ENCODE measurements around the gene BSG. TPM values are rescaled to one million over a fixed set of nuclear protein-coding genes. Genes with fewer than 3 reads are reported as not detected.
A peak's percentile ranks its signal among the peaks of the same experiment; 100 is the strongest.

BSG gene
- total and polyA plus RNA-seq, 10 of the 15 experiments (the other 5 are each of a cell fraction or from before 2014, with no cell fraction given) = 2.8 to 297 (median 199) TPM

GRCh38 chr19:610071-610800, 37.8 kb downstream of the BSG start:
- H4K20me1 ChIP-seq (ENCODE audit: control insufficient read depth, insufficient read depth) = no peaks in the 10 kb centered on the region
- in situ Hi-C loops (cut with MboI) = no loop called here
- WGBS (ENCODE audit: insufficient coverage, insufficient replicate concordance, low lambda C conversion rate, missing lambda C conversion rate) = 31% methylated on average over 19 of the region's 38 CpGs
- peak overlapping the region; percentile 78 for H2AFZ ChIP-seq (ENCODE audit: control insufficient read depth, low read depth, low read length)
- peaks cover 8% of the 10 kb centered on the region for H3K4me1 ChIP-seq (ENCODE audit: control insufficient read depth, insufficient read depth, low read length)
- intact Hi-C loops (cut with micrococcal nuclease; ENCODE audit: unreplicated experiment) = no loop called here
- no peaks in the 10 kb centered on the region for H3K27me3 ChIP-seq (replicated peaks in 1 of 2; ENCODE audit: control insufficient read depth in 2 of 2, insufficient read depth in 2 of 2, low read length in 1 of 2)
- FAIRE-seq = no peak
- H3K36me3 ChIP-seq (ENCODE audit: control insufficient read depth in 2 of 2, insufficient read depth in 2 of 2, low read length in 1 of 2) = no peaks in the 10 kb centered on the region
- peak overlapping the region; percentile 74 for H3K4me2 ChIP-seq (ENCODE audit: control insufficient read depth, insufficient read depth)
- BruUV-seq (replicated peaks) = no TSS peak
- no peak overlapping the region; the same call in 1 of the 2 replicates for H3K4me3 ChIP-seq
- DNase-seq (ENCODE audit: low read depth, low spot score) = no peak
- H3K9ac ChIP-seq (ENCODE audit: control insufficient read depth, insufficient read depth, low read length) = peak overlapping the region; percentile 60; the same call in 1 of the 2 replicates
- POLR2A ChIA-PET = interaction anchor here (1.0 kb wide), 1 partner anchor 78 kb away, joined by 3 read pairs; the partner anchor contains the start of gene CDC34
- H3K79me2 ChIP-seq (ENCODE audit: control insufficient read depth, insufficient read depth, low read length) = no peaks in the 10 kb centered on the region
- peak overlapping the region; percentile 73; the same call in 1 of the 2 replicates for H3K27ac ChIP-seq (ENCODE audit: control insufficient read depth, insufficient read depth)
- RAD21 ChIA-PET (ENCODE audit: unreplicated experiment) = no interaction called here
- ATAC-seq = peak; percentile 66
- SMC1A ChIA-PET (ENCODE audit: uncharacterized antibody, unreplicated experiment) = no interaction called here
- no peaks in the 10 kb centered on the region for H3K9me3 ChIP-seq (replicated peaks; ENCODE audit: control insufficient read depth, insufficient read depth, low read length)
- CTCF ChIA-PET = interaction anchor here (1.0 kb wide), 1 partner anchor 99 kb away, joined by 3 read pairs; no protein-coding TSS in a partner anchor
- no peak for TF ChIP-seq IRF5 (IDR thresholded peaks at IDR 0.05; ENCODE audit: borderline replicate concordance)
- TF ChIP-seq NKRF (conservative IDR thresholded peaks at IDR 0.05) = no peak
- no peak for TF ChIP-seq EGR1 (IDR thresholded peaks at IDR 0.05; ENCODE audit: borderline replicate concordance in 1 of 2, low read depth in 2 of 2, low read length in 2 of 2)
- no peak for TF ChIP-seq BCLAF1 (IDR thresholded peaks at IDR 0.05)
- TF ChIP-seq ZNF384 (IDR thresholded peaks at IDR 0.05; ENCODE audit: borderline replicate concordance, low read depth, low read length) = no peak
- TF ChIP-seq KAT2A (conservative IDR thresholded peaks at IDR 0.05; ENCODE audit: control insufficient read depth, low read depth, low read length) = no peak
- TF ChIP-seq ATF2 (IDR thresholded peaks at IDR 0.05; ENCODE audit: low read length) = no peak
- TF ChIP-seq CREB1 (IDR thresholded peaks at IDR 0.05; ENCODE audit: low read depth) = no peak
- TF ChIP-seq ZNF687 (IDR thresholded peaks at IDR 0.05) = peak; percentile 38
- TF ChIP-seq ZNF207 (IDR thresholded peaks at IDR 0.05; ENCODE audit: borderline replicate concordance) = no peak
